HG02970 (cell line): ENCODE data around the gene MADD.

Experiments
- ATAC-seq: cut with Tn5 transposase; IDR thresholded peaks from one replicate; pipeline ENCODE4 v1.9.1; 2021; ENCODE audit warnings: mild to moderate bottlenecking, moderate library complexity, moderate number of reproducible peaks; ENCODE audit not compliant: unreplicated experiment, low FRiP score

MADD gene

DNA sequence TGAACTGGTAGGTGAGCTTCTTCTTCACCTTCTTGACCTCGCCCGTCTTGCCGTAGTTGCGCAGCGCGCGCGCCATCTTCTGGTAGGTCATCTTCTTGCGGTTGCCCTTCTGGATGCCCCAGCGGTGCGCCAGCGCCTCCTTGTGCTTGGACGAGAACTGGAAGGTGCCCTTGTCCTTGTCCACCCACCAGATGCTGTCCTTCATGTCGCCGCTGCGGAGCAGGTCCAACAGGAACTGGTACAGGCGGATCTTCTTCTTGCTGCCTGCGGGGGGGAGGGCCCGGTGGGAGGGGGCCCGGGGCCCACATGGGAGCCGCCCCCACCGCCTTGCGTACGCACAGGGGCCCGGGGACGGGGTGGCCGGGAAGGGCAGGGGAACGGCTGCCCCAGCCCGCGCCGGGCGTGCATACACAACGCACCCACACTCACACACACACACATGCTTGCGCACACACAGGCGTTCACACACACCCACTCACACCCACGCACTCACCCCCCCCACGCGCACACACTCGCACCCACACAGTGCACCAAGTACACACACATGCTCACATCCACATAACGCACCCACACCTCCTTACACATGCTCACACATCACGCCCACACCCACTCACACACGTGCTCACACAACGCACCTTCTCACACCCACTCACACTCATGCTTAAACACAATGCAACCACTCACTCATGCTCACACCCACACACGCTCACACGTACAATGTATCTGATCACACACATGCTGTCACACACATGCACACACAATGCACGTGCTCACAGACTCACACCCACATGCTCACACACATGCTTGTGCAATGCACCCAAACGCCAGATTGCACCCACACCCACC, 85.6 kb downstream of the MADD start:
- no peak for ATAC-seq

DNA sequence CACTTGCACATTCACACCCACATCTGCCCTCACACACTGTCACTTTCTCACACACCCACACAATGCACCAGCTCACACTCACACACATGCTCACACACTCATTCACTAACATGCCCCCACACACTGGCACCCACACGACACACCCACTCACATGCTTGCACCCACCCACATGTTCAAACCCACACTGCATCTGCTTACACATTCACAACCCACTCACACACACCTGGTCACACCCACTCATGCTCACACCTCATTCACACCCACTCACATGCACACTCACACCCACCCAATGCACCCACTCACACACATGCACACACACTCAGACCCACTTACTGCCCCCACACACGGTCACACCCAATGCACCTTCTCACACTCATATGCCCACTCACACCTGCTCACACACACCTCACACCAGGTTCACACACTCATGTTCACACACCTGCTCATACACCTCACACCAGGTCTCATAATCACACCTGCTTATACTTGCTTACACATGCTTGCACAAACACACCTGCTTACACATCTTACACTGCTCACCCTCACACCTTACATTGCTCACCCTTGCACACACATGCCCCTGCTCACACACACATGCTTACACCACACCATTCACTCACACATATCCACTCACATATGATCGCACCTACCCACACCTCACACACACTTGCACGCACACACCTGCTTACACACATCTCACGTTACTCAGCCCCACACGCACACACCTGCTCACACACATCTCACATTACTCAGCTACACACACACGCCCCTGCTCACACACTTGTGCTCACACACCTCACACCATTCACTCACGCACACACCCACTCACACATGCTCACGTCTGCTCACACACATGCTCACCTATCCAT, 86.4 kb downstream of the MADD start:
- ATAC-seq = no peak

DNA sequence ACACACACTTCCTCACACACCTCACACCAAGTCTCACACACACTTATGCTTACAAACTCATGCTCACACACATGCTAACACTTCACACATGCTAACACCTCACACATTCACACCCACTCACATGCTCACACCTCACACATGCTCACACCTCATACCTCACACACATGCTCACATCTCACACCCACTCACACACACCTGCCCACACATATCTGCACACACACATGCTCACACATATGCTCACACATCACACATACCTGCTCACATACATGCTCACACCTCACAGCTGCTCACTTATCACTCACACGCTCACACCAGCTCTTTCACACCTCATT, 87.0 kb downstream of the MADD start:
- no peak for ATAC-seq

DNA sequence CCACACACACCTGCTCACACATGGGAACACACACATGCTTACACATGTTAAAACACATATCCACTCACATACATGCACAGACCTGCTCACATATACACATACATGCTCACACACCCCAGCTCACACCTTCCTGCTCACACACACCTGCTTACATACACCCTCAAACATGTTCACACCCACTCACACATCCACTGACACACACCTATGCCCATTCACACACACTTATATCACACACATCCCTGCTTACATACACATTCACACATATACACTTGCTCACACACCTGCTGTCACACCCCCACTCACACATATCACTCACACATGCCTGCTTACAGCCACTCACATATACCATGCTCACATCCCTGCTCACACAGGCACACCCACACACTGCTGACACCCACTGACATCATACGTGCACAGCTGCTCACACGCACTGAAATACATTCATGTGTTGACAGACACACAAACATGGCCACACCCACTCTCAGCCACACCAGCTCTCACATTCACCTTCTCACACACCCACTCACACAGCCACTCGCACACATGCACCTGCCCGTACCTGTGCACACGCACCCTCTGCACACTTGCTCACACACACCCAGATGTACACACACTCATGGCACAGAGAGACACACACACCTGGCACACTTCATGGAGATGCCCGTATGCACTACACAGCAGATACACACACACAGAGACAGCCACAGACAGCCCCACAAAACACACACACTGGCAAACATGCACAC, 88.2 kb downstream of the MADD start:
- ATAC-seq = no peak

DNA sequence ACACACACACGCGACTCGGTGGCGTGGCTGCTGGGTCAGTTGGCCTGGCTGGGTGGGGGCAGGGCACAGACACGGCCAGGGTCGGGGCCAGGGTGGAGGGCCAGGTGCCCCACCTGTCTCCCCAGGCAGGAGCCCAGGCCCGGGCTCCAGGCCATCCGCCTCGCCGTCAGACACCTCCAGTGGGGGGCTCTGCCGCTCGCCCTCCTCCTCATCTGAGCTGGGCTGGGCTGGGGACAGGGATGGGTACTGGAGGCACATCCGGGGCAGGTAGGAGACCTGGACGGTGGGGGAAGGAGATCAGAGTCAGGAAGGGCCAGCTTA, 88.8 kb downstream of the MADD start:
- no peak for ATAC-seq

DNA sequence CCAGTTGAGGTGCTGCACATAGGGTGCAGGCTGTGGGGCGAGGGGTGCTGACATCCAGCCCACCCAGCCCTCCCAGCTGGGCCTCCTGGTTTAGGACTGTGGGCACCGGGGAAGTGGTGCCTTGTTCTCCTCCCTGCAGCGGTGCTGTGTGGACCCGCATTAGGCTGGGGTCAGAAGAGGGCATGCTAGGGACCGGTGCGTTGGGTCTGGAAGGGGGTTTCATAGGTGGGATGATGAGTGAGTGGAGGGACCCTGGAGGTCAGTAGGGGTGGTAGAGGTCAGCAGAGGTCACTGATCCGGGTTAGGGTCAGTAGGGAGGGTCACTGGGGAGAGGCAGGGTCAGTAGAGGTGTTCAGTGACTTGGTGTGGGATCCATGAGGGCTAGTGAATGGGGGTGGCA, 89.2 kb downstream of the MADD start:
- no peak for ATAC-seq

DNA sequence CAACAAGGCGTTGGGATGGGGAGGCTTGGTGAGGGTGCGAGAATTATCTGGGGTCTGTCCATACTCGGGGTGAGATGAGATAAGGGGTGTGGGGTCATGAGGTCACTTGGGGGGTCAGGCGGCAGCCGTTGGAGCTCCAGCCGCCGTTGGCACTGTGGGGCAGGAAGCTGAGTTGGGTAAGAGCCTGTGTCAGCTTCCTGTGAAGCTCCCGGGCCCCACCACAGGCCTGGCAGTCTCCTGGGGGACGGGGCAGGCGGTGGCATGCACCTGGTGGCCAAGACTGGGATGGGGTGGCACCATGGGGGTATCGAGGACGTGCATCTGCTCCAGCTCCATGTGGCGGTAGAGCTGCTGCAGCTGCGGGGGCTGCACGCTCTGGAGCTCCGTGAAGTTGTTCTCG, 89.7 kb downstream of the MADD start:
- no peak for ATAC-seq

DNA sequence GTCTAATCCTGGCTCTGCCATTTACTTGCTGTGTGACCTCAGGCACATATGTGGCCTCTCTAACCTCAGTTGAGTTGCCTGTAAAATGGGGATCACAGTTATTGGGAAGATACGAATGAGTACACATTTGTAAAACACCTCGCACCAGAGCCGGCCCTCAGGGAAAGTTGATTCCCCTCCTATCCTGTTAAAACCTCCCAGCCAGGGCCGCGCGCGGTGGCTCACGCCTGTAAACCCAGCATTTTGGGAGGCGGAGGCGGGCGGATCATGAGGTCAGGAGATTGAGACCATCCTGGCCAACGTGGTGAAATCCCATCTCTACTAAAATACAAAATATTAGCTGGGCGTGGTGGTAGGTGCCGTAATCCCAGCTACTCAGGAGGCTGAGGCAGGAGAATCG, 90.4 kb downstream of the MADD start:
- no peak for ATAC-seq

DNA sequence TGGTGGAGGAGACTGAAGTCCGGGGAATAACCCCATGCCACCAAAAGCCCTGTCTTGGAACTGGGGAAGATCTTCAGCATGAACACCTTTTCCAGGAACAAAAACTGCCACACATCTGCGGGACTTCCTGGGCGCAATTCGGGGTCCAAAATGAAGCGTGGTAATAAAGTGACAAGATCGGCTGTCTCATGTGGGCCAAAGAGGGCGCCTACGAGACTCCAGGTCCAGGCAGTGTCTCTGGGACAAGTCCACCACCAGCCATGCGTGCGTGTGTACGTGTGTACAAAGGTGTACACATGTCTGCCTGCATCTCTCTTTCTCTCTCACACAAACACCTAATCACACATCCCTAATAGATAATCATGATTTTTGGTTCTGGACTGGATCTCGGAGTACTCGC, 91.5 kb downstream of the MADD start:
- ATAC-seq = no peak

DNA sequence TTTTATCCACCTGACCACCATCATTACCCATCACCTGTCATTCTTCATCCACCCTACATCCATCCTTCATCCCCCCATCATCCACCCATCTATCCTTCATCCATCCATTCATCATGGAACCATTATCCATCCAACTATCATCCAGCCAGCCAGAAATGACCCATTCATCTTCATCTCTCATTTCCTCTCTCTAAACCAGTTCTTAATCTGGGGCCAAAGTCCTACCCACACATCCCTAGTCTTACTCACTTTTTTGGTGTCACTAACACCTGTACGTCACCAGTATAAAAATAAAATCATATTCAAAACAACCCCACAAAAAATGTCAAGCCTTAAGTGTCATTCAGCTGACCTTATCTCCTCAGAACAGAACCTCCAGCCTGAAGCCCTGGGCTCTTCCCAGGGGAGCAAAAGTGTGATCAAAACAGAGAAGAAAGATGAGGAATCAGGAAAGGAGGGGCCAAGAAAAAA, 96.1 kb downstream of the MADD start:
- no peak for ATAC-seq

DNA sequence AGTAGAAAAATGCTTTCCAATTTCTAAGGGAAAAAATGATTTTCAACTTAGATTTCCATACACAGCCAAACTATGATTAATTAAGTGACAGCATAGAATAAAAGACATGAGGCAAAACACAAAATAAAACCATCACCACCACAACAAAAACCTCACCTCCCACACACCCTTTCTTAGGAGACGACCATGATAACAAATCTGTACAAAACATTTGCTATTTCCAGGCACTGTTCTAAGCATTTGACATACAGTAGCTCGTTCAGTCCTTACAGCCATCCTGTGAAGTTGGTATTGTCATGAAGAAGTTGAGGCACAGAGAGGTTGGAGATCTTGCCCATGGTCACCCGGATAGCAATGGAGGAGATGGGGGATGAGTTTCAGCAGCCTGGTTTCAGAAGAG, 99.7 kb downstream of the MADD start:
- ATAC-seq = no peak

DNA sequence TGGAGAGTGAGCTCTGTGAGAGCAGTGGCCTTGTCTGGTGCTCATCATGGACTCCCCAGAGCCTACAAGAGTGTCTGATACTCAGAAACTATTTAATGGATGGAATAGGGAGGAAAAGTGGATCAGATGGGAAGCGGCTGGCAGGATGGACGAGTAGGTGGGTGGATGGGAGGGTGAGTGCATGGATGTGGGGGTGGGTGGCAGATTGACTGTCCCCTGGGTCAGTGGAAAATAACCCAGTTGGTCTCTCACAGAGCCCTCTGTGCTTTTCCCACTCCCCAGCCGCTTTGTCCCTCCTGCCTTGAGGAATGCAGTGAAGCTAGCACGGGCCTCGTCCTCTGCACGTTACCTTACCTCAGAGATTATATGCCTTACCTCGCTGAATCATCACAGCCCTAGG, 102.5 kb downstream of the MADD start:
- ATAC-seq = no peak

DNA sequence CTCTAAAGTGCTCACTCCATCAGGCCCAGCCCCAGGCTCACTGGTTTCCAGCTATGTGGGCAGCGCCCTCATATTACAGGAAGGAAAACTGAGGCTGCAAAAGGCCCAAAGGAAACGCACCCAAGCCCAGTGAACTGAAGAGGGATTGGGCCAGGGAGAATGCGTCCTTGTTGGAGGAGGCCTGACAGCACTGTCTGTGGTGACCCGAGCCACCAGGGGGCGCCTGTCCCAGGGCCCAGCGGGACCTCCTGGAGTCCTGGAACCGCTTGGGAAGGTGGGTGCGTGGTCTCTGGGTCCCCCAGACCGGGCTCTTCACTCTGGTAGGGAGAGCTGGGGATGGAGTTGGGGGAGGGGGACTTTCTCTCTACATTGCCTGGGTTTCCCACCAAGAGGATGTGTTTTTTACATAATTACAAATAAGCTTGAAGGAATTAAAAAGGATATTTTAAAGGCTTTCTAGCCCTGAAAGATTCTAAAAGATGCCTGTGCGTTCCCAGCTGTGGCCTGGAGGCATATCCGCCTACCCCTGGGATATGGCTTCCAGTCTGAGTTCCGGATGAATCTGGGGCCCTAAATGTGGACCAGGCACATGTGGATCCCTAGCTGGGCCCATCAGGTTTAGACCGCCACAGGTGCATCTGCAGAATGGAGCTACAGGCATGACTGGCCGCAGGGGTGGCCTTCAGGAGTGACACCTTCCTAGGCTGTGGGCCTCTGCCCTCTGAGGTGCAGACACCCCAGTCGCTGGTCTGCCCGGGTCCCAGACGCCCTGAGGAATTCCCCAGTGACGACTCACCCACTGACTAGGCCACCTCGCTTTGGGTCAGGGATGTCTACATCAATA, 104.2 kb downstream of the MADD start:
- ATAC-seq = no peak

DNA sequence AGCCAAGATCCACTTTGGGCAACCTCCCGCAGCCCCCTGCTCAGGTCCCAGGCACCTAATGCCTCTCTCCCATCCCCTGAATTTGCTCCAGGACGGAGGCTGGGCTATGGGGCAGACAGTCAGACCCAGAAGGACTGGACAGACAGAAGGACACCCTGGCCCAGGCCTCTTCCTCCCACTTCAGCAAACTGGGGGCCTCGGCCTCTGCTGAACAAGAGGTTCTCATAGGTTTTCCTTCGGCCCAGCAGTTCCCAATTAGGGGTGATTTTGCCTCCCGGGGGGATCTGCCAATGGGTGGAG, 104.7 kb downstream of the MADD start:
- no peak for ATAC-seq

DNA sequence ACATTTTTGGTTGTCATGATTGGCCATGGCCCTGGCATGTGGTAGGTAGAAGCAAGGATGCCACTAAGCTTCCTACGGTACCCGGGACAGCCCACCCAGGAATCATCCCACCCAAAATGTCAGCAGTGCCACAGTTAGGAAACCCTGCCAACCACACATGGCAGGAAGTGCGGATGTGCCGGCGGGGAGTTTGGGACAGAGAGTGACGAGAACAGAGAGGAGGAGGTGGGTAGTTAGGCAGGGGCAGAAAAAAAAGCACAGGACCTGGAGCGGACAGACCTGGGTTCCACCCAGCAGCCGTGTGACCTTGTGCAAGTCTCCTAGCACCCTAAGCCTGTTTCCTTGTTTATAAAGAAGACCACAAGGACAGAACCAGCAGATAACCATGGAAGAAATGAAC, 105.1 kb downstream of the MADD start:
- no peak for ATAC-seq

DNA sequence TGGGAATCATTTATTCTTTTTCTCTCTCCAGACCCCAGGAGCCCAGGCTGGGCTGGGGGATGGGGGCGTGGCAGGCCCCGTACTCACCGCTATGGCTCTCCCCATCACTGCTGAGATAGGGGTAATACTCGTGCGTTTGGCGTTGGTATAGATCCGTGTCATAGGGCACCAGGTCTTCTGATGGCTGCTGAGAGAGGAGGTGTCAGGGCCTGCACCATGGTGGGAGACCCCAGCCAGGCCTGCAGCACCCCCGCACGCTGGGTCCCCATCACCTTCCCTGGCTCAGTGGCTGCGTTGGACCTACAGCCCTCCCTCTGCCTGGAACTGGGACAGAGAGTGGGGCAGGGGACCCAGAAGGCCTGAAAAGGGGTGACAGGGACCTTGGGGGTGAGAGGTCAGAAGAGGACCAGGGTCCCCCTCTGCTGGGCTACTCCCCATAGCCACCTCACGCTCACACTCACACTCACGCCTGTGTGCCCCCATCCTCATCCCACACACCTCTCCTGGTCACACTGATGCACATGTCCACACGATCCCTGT, 105.7 kb downstream of the MADD start:
- ATAC-seq = no peak

DNA sequence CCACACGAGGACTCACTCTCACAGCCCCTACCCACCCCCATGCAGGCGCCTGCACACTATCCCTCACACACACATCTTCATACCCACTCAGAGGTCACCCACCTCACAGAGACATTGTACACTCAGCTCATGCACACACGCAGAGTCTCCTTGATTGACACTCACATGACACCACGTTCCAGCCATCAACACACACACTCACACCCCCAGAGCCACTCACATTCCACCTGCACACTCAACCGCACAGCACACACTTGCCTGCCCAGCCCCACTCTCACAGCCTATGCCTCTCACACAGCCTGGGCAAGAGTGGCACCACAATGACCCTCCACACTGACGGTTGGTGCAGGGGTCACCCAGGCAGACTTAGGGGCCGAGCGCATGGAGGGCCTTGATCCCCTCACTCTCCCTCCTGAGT, 106.2 kb downstream of the MADD start:
- no peak for ATAC-seq

DNA sequence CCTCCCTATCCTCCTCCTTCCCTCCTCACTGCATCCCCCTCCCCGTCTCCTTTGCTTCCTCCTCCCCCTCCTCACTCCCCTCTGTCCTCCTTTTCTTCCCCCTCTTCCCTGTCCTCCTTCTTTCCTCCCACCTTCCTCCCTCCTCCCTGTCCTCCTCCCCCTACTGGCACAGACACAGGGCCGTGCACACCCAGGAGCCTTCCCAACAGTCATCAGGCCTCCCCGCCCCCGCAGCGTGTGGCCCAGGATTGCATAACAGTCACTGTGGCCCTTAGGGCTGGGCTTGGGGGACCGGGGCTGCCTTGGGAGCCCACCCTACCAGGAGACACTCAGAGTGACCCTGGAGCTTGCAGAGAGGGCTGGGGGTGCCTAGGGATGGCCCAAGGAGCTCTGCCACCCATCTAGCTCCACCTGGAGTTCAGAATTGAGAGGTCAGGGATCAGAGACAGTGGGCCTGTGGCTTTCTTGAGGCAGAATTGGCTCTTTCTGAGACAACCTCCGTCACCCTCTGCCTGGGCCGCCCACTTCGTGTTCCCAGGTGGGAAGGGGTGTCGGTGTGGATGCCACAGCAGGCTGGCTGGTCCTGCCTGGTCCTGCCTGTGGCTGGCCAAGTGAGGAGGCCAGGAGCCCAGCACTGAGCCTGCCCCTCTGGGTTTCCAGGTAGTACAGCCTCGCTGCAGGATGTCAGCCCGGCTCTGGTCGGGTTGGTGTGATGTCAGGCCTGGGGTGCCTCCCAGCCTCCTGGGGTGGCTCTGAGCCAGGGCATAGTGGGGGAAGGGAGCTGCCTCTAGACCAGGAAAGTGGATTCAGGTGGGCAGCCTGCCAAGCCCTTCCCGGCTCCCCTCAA, 106.8 kb downstream of the MADD start:
- no peak for ATAC-seq

DNA sequence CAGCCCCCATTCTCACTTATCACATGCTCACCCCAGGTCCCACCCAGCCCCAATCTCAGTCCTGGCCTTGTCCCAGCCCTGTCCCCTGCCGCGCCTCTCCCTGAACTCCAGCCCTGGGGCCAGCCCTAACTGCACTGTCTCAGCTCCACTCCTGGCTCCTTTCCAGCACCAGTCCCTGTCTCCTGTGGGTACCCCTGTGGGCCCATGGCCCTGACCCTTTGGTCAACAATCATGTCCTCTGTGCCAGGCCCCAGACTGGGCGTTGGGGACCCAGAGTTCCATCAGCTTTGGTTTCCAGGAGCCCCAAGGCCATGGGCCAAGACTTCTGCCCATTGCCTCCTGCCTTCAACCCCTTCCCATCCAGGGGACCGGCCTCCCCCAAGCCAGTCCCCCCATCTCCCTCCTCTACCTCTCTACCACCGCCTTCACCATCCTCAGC, 107.7 kb downstream of the MADD start:
- no peak for ATAC-seq
